Measurements from ENCODE around the gene SPATA3.

SPATA3 gene

DNA sequence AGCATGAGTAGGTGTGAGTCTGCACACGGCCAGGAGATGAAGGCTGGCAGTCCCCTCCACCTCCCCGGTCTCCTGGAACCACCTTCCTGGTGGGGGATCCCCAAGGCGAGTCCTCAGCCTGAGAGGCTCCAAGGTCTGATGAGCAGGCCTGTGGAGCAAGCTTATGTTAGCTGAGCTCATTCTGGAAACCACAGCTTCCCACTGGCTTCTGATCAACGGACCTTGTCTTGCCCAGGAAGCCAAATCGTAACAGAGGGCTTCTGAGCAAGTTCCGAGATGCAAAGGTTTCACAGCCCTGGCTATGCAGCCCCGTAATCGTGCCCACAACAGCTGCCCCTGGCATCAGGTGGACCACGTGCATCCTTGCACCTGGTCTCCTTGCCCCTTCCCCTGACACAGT lies 42.1 kb upstream of the SPATA3 start:
- Histone ChIP-seq H3K4me2 (ENCODE audit: low read length) (no peak overlapping the region), H3K14ac (ENCODE audit: low read length) (no peak overlapping the region), H3K23ac (ENCODE audit: low read length) (no peak overlapping the region), H3K9me3 (ENCODE audit: insufficient read depth, low read depth, low read length) (peaks cover 5% of the 10 kb centered on the region), H4K12ac (ENCODE audit: low read depth, low read length) (no peak overlapping the region), H3K9ac (ENCODE audit: low read length) (no peak overlapping the region), H4K8ac (ENCODE audit: low read depth, low read length) (no peak overlapping the region), H3K4me1 (ENCODE audit: control insufficient read depth in 1 of 2, insufficient read depth in 2 of 2, low read length in 2 of 2) (peaks cover 10 to 12% of the 10 kb centered on the region in 2 experiments), H2AK5ac (ENCODE audit: low read length) (no peak overlapping the region), H3K27ac (ENCODE audit: low read depth, low read length) (no peak overlapping the region), H2BK5ac (ENCODE audit: low read depth, low read length, poor library complexity) (no peak overlapping the region), H3K79me2 (ENCODE audit: control insufficient read depth, insufficient read depth, low read length, poor library complexity) (no peaks in the 10 kb centered on the region), H2AFZ (ENCODE audit: insufficient read depth, low read length, poor library complexity) (no peak overlapping the region), H3K27me3 (ENCODE audit: insufficient read depth, low read length) (no peaks in the 10 kb centered on the region), H3K18ac (ENCODE audit: low read length) (no peak overlapping the region), H3K4ac (ENCODE audit: low read depth, low read length) (no peak overlapping the region), H3K4me3 (ENCODE audit: low read depth, low read length) (no peak overlapping the region), H2BK12ac (ENCODE audit: low read length) (no peak overlapping the region), H4K91ac (ENCODE audit: low read depth, low read length) (no peak overlapping the region), H3K36me3 (ENCODE audit: control insufficient read depth in 1 of 2, insufficient read depth in 2 of 2, low read length in 2 of 2) (no peaks in the 10 kb centered on the region), H2BK120ac (ENCODE audit: insufficient read depth, low read length, poor library complexity) (no peak overlapping the region), H3K79me1 (ENCODE audit: low read length) (peaks cover 4% of the 10 kb centered on the region)
- no CpG with 5 or more reads among the region's 9 CpGs for WGBS (ENCODE audit: extremely low coverage, insufficient coverage, insufficient read length)
- no peak for DNase-seq

DNA sequence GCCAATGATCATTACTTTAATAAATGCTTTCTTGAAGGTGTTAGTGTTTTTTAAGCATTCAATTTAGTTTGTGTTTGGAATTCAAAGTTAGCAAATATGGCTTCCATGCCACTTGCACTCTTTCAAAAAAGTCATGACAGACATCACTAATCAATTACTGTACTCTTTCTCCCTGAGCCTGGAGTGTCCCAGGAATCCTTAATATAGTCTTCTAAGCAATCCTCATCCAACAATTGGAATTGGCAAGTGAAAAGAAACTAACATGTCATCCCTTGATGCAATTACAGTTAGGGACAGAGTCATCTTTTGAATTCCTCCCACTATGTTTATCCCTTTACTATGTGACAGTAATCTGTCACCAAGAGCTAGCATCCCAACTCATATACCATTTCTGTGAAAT lies 41.2 kb upstream of the SPATA3 start:
- Histone ChIP-seq H3K4me2 (ENCODE audit: low read length) (no peak overlapping the region), H3K4ac (ENCODE audit: low read depth, low read length) (no peak overlapping the region), H4K8ac (ENCODE audit: low read depth, low read length) (no peak overlapping the region), H3K9ac (ENCODE audit: low read length) (no peak overlapping the region), H2AFZ (ENCODE audit: insufficient read depth, low read length, poor library complexity) (no peak overlapping the region), H3K4me1 (ENCODE audit: control insufficient read depth in 1 of 2, insufficient read depth in 2 of 2, low read length in 2 of 2) (peaks cover 10 to 14% of the 10 kb centered on the region in 2 experiments), H2BK120ac (ENCODE audit: insufficient read depth, low read length, poor library complexity) (no peak overlapping the region), H3K79me1 (ENCODE audit: low read length) (peaks cover 4% of the 10 kb centered on the region), H3K27me3 (ENCODE audit: insufficient read depth, low read length) (no peaks in the 10 kb centered on the region), H3K36me3 (ENCODE audit: control insufficient read depth in 1 of 2, insufficient read depth in 2 of 2, low read length in 2 of 2) (no peaks in the 10 kb centered on the region), H3K14ac (ENCODE audit: low read length) (no peak overlapping the region), H3K79me2 (ENCODE audit: control insufficient read depth, insufficient read depth, low read length, poor library complexity) (no peaks in the 10 kb centered on the region), H2AK5ac (ENCODE audit: low read length) (no peak overlapping the region), H4K91ac (ENCODE audit: low read depth, low read length) (no peak overlapping the region), H3K18ac (ENCODE audit: low read length) (no peak overlapping the region), H4K12ac (ENCODE audit: low read depth, low read length) (no peak overlapping the region), H3K23ac (ENCODE audit: low read length) (no peak overlapping the region), H3K9me3 (ENCODE audit: insufficient read depth, low read depth, low read length) (peaks cover 5% of the 10 kb centered on the region), H3K4me3 (ENCODE audit: low read depth, low read length) (no peak overlapping the region), H2BK5ac (ENCODE audit: low read depth, low read length, poor library complexity) (no peak overlapping the region), H3K27ac (ENCODE audit: low read depth, low read length) (no peak overlapping the region), H2BK12ac (ENCODE audit: low read length) (no peak overlapping the region)
- DNase-seq, result no peak

DNA sequence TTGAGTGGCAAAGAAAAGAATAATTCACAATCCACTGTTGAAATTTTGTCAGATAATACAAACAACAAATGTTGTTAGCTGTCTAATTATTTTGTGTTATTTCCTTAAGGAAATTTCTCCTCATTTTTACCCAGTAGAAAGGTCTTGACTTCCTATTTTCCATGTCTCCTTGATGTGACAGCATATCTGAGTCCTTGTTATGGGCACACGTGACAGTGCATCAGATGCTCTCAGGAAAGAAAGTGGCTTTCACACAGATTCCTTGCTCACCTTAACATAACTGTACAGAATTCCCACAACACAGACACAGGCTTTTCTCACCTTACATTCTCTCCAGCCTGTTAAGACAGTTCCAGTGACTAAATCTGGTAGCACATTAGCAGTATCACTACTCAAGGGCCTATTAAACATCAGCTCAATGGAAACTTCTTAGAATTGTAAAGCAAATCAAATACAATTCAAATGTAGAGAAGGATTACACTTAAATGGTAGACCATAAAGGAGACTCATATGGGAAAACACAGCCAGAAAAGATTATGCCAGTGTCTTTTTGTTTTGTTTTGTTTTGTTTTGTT lies 40.7 kb upstream of the SPATA3 start:
- Histone ChIP-seq H3K9ac (ENCODE audit: low read length) (no peak overlapping the region), H3K4ac (ENCODE audit: low read depth, low read length) (no peak overlapping the region)
- no CpG with 5 or more reads among the region's 1 CpG for WGBS (ENCODE audit: extremely low coverage, insufficient coverage, insufficient read length)

DNA sequence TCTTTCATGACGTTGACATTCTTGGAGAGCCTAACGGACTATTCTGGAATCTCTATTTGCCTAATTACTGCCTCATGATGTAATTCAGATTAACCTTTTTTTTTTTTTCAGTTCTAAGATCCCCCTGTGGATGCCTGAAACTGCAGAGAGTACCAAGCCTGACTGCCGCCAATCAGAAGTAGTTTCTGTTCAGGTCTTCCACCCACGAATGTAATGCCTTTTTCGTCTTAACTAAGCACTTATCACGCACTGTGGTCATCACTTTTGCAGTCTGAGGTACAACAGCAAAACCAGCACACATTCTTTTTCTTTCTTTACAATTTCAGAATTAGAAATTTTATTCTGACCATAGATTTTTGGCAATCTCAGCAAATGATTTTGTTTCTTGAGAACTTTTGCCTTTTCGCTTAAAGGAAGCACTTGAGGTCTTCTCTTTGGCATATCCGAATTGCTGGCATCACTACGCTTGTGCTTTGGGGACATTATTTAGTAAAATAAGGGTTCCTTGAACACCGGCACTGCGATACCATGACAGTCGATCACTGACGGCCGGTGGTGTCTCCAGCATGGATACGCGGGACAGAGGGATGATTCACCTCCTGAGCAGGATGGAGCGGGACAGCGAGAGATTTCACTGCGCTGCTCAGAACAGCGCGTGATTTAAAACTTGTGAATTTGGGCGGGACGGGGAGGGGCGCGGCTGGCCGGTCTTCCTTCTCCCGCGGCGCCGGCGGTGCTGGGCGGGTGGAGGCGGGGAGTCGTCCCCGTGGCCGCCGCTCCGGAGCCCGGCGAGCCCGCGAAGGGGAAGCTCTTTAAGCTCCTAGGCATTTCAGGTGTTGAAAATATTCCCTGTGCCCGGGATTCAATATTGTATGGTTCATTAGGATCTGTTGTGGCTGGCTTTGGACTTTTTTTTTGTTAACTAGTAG lies 38.8 kb upstream of the SPATA3 start:
- Histone ChIP-seq H4K8ac (ENCODE audit: low read depth, low read length) (peak overlapping the region; percentile 29), H3K27me3 (ENCODE audit: insufficient read depth, low read length) (no peaks in the 10 kb centered on the region), H3K23ac (ENCODE audit: low read length) (no peak overlapping the region), H3K14ac (ENCODE audit: low read length) (no peak overlapping the region), H3K79me1 (ENCODE audit: low read length) (peaks cover 5% of the 10 kb centered on the region), H4K91ac (ENCODE audit: low read depth, low read length) (no peak overlapping the region), H3K4me1 (ENCODE audit: control insufficient read depth in 1 of 2, insufficient read depth in 2 of 2, low read length in 2 of 2) (peaks cover 10 to 11% of the 10 kb centered on the region in 2 experiments), H3K4me2 (ENCODE audit: low read length) (peak overlapping the region; percentile 70), H3K9me3 (ENCODE audit: insufficient read depth, low read depth, low read length) (peaks cover 6% of the 10 kb centered on the region), H2BK5ac (ENCODE audit: low read depth, low read length, poor library complexity) (no peak overlapping the region), H2BK120ac (ENCODE audit: insufficient read depth, low read length, poor library complexity) (no peak overlapping the region), H3K9ac (ENCODE audit: low read length) (no peak overlapping the region), H3K4me3 (ENCODE audit: low read depth, low read length) (peak overlapping the region; percentile 53), H2BK12ac (ENCODE audit: low read length) (no peak overlapping the region), H3K4ac (ENCODE audit: low read depth, low read length) (no peak overlapping the region), H3K27ac (ENCODE audit: low read depth, low read length) (no peak overlapping the region), H2AFZ (ENCODE audit: insufficient read depth, low read length, poor library complexity) (peak overlapping the region; percentile 75), H3K18ac (ENCODE audit: low read length) (no peak overlapping the region), H2AK5ac (ENCODE audit: low read length) (no peak overlapping the region), H3K79me2 (ENCODE audit: control insufficient read depth, insufficient read depth, low read length, poor library complexity) (no peaks in the 10 kb centered on the region), H4K12ac (ENCODE audit: low read depth, low read length) (no peak overlapping the region), H3K36me3 (ENCODE audit: control insufficient read depth in 1 of 2, insufficient read depth in 2 of 2, low read length in 2 of 2) (no peaks in the 10 kb centered on the region)
- WGBS (ENCODE audit: extremely low coverage, insufficient coverage, insufficient read length), result no CpG with 5 or more reads among the region's 43 CpGs
- peak; percentile 32 to 69 for DNase-seq

More for the DNA sequence above, 40.7 kb upstream of the SPATA3 start:
- Histone ChIP-seq H4K8ac (ENCODE audit: low read depth, low read length) (no peak overlapping the region), H2BK120ac (ENCODE audit: insufficient read depth, low read length, poor library complexity) (no peak overlapping the region), H3K4me3 (ENCODE audit: low read depth, low read length) (no peak overlapping the region), H3K27me3 (ENCODE audit: insufficient read depth, low read length) (no peaks in the 10 kb centered on the region), H4K91ac (ENCODE audit: low read depth, low read length) (no peak overlapping the region), H4K12ac (ENCODE audit: low read depth, low read length) (no peak overlapping the region), H2BK12ac (ENCODE audit: low read length) (no peak overlapping the region), H3K79me2 (ENCODE audit: control insufficient read depth, insufficient read depth, low read length, poor library complexity) (no peaks in the 10 kb centered on the region), H3K36me3 (ENCODE audit: control insufficient read depth in 1 of 2, insufficient read depth in 2 of 2, low read length in 2 of 2) (no peaks in the 10 kb centered on the region), H2AFZ (ENCODE audit: insufficient read depth, low read length, poor library complexity) (no peak overlapping the region), H3K18ac (ENCODE audit: low read length) (no peak overlapping the region), H3K4me2 (ENCODE audit: low read length) (no peak overlapping the region), H3K27ac (ENCODE audit: low read depth, low read length) (no peak overlapping the region), H3K9me3 (ENCODE audit: insufficient read depth, low read depth, low read length) (peaks cover 5% of the 10 kb centered on the region), H2BK5ac (ENCODE audit: low read depth, low read length, poor library complexity) (no peak overlapping the region), H3K4me1 (ENCODE audit: control insufficient read depth in 1 of 2, insufficient read depth in 2 of 2, low read length in 2 of 2) (peaks cover 12 to 14% of the 10 kb centered on the region in 2 experiments), H2AK5ac (ENCODE audit: low read length) (no peak overlapping the region), H3K14ac (ENCODE audit: low read length) (no peak overlapping the region), H3K79me1 (ENCODE audit: low read length) (peaks cover 4% of the 10 kb centered on the region), H3K23ac (ENCODE audit: low read length) (no peak overlapping the region)
- DNase-seq, result no peak

Measured in trophoblast cell (in vitro differentiated cells and primary cell).